Ectodermal cell (in vitro differentiated cells): ENCODE measurements around the gene CHTF8.

ENCODE experiments used
- H3K27ac ChIP-seq: 2 replicates; pipeline ENCODE4 v1.7.0; 2013; ENCODE audit warnings: mild to moderate bottlenecking, low read depth, low read length; ENCODE audit not compliant: insufficient read depth, poor library complexity, severe bottlenecking
- H3K27me3 ChIP-seq: 2 replicates; pipeline ENCODE4 v1.7.0; 2013; ENCODE audit warnings: mild to moderate bottlenecking, low read length; ENCODE audit not compliant: insufficient read depth, control insufficient read depth, poor library complexity, severe bottlenecking
- H3K36me3 ChIP-seq: one replicate; pipeline ENCODE4 v1.7.0; 2013; ENCODE audit warnings: low read length; ENCODE audit not compliant: control insufficient read depth, insufficient read depth
- H3K4me1 ChIP-seq: one replicate; pipeline ENCODE4 v1.7.0; 2013; ENCODE audit warnings: low read length; ENCODE audit not compliant: control insufficient read depth, insufficient read depth
- H3K4me3 ChIP-seq: 2 replicates; pipeline ENCODE4 v1.7.0; 2013; ENCODE audit warnings: low read depth, low read length, control low read depth; ENCODE audit not compliant: insufficient read depth
- H3K9me3 ChIP-seq: 2 replicates; pipeline ENCODE4 v1.7.0; 2013; ENCODE audit warnings: mild to moderate bottlenecking, low read length, moderate library complexity; ENCODE audit not compliant: control insufficient read depth
- WGBS, 2 experiments: methylation state at CpG; one replicate each; pipeline ENCODE4 v1.1.7; 2013; ENCODE audit warnings: missing lambda C conversion rate in 2 of 2; 5-methylcytosine and 5-hydroxymethylcytosine counted together

Gene CHTF8

DNA sequence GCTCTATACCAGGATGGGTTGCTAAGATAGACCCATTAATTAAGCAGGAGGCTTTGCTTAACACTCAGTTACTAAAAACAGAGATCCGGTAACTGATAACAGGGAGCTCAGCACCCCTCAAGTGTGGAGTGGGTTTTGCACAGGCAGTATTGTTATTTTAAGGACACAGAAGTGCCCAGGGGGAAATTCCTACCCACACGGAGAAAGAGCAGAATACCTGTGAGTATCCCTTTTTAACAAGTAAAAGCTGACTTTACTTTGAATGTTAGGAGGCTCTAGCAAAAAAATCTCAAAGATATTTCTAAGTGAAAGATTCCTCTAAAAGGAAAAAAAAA, 59.8 kb downstream of the CHTF8 start:
- Histone ChIP-seq H3K4me3 (no peak overlapping the region), H3K36me3 (no peaks in the 10 kb centered on the region), H3K9me3 (no peaks in the 10 kb centered on the region), H3K27ac (no peak overlapping the region), H3K4me1 (peaks cover 18% of the 10 kb centered on the region), H3K27me3 (no peaks in the 10 kb centered on the region)
- 35 to 41% methylated on average over 2 of the region's 2 CpGs for whole genome bisulfite sequencing, 2 experiments

DNA sequence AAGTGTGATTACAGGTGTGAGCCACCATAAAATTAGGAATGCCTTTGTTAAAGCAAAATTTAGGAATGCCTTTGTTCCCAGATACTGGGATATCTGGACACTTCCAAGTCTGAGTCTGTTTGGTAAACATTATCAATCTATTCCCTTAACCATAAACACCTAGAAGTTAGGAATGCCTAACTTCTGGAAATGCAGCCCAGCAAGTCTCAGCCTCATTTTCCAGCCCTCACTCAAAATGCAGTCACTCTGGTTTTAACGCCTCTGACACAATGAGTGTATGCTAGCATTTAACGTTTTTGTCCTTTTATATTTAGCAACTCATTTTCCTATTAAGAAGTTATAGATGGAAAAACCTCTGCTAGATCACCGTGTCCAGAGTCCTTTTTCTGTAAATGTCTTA, 61.4 kb downstream of the CHTF8 start:
- WGBS, 2 experiments, result 89 to 100% methylated on average over 1 to 3 of the region's 3 CpGs
- no peaks in the 10 kb centered on the region for H3K27me3 ChIP-seq
- peaks cover 25% of the 10 kb centered on the region for H3K4me1 ChIP-seq
- H3K4me3 ChIP-seq, result no peak overlapping the region
- H3K36me3 ChIP-seq, result no peaks in the 10 kb centered on the region
- H3K9me3 ChIP-seq, result no peaks in the 10 kb centered on the region
- H3K27ac ChIP-seq, result no peak overlapping the region

DNA sequence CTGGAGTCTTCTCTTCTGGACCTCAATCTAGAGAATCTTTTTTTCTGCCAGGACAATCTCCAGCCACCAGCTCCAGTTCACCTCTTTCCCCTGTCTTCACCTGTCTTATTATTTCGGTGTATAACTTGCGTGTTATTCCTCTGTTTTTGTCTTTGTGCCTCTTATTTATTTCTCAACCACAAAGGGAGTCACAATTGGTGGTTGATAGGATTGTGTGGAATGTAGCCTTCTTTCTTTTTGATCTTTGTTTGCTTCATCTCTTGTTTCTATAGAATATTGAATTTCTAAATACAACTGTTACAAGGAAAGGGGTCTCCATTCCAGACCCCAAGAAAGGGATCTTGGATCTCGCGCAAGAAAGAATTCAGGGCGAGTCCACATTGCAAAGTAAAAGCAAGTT, 62.9 kb downstream of the CHTF8 start:
- no peaks in the 10 kb centered on the region for H3K36me3 ChIP-seq
- no peaks in the 10 kb centered on the region for H3K27me3 ChIP-seq
- peaks cover 38% of the 10 kb centered on the region for H3K4me1 ChIP-seq
- no peak overlapping the region for H3K27ac ChIP-seq
- H3K4me3 ChIP-seq, result no peak overlapping the region
- WGBS, 2 experiments, result 94 to 99% methylated on average over 5 of the region's 5 CpGs
- no peaks in the 10 kb centered on the region for H3K9me3 ChIP-seq
